CD4-positive, alpha-beta T cell treated with Interleukin-2 at 100 ng/mL for 4 hours (primary cell): ENCODE data around the gene SLC39A11.
"Not testable (repeated sequence)": the region's sequence is repeated elsewhere in the genome, so short reads cannot be mapped to it uniquely, and the experiment has no call there.

Experiments used
- DNase-seq: peaks from one replicate; pipeline ENCODE4 v3.0.0-alpha.2; 2020; ENCODE audit warnings: low spot score

SLC39A11 gene

GRCh38 chr17:73007407-73007806 lies 85.1 kb downstream of the SLC39A11 start:
- DNase-seq, result no peak

- DNase-seq, result no peak
These were observed 87.1 kb downstream of the SLC39A11 start for GRCh38 chr17:73005360-73005759.

GRCh38 chr17:73003487-73003886 lies 89.0 kb downstream of the SLC39A11 start:
- DNase-seq, result no peak

- no peak for DNase-seq
These were observed 91.7 kb downstream of the SLC39A11 start for GRCh38 chr17:73000832-73001231.

GRCh38 chr17:72999474-72999873 lies 93.0 kb downstream of the SLC39A11 start:
- DNase-seq, result not testable (repeated sequence)

GRCh38 chr17:72998343-72998742 lies 94.1 kb downstream of the SLC39A11 start:
- DNase-seq, result no peak

- DNase-seq, result no peak
These were observed 94.9 kb downstream of the SLC39A11 start for GRCh38 chr17:72997559-72997958.

GRCh38 chr17:72996791-72997190 lies 95.7 kb downstream of the SLC39A11 start:
- no peak for DNase-seq

- no peak for DNase-seq
These were observed 97.4 kb downstream of the SLC39A11 start for GRCh38 chr17:72995008-72995656.

GRCh38 chr17:72992783-72993467 lies 99.6 kb downstream of the SLC39A11 start:
- not testable (repeated sequence) for DNase-seq

- DNase-seq, result no peak
These were observed 100.8 kb downstream of the SLC39A11 start for GRCh38 chr17:72991651-72992050.

GRCh38 chr17:72989074-72989610 lies 103.3 kb downstream of the SLC39A11 start:
- no peak for DNase-seq

GRCh38 chr17:72988451-72988850 lies 104.0 kb downstream of the SLC39A11 start:
- DNase-seq, result no peak

GRCh38 chr17:72987166-72987565 lies 105.3 kb downstream of the SLC39A11 start:
- DNase-seq, result no peak

- DNase-seq, result peak; percentile 56
These were observed 106.4 kb downstream of the SLC39A11 start for GRCh38 chr17:72985882-72986720.

GRCh38 chr17:72984926-72985325 lies 107.6 kb downstream of the SLC39A11 start:
- DNase-seq, result no peak

GRCh38 chr17:72984145-72984925 lies 108.2 kb downstream of the SLC39A11 start:
- DNase-seq, result no peak

GRCh38 chr17:72982680-72983079 lies 109.8 kb downstream of the SLC39A11 start:
- no peak for DNase-seq

- DNase-seq, result no peak
These were observed 113.8 kb downstream of the SLC39A11 start for GRCh38 chr17:72978593-72979218.

GRCh38 chr17:72977771-72978417 lies 114.6 kb downstream of the SLC39A11 start:
- no peak for DNase-seq
